Measurements from ENCODE around the gene KHSRP.

Gene KHSRP

DNA sequence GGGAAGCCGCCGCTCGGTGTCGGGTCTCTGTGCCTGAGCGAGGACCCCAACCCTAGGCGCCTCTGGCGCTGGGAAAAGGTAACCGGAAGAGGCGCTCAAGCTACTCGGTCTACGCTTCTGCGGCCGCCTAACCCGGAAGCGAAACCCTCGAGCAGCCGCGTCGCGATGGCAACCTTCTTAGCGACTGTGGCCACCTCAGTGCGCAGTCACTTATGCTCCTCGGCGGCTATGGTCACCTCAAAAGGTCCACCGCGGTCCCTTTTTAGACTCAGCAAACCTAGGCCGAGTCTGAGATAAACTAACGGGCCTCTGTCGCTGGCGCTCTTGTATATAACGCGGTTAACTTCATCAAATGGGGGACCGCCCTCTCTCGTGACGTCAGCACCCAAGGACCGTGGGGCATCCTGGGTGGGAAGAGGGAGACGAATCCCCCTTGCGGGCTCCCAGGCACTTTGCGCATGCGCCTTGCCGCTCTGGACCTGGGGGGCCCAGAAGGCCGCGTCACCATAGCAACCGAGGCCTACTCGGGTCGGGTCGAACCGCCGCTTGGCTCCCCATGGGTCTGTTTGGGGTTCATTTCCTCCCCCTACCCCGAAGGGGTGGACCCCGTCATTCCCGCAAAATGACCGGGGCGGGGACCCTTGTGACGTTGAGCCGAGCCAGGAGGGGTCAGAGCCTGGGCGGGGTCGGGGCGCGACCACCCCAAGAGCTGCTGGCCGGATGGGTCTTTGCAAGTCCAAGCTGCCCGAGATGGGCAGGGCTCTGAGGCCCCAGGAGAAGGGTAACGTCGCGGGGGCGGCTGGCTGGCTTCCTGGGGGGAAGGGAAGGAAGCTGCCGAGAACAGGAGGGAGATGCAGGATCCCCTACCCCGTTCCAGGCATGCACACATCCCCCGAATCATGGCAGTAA, 31.3 kb downstream of the KHSRP start, which contains the start of gene GTF2F1:
Gene GTF2F1, minus strand, starts transcription at position 91 of the 909 bp plus-strand sequence. CDS start 169 bp downstream, outside the sequence.
- H3K4me3 Mint-ChIP-seq: peak within 1 kb of the TSS; percentile 93 to 94
- DNase-seq (peak; percentile 96 to 97), ATAC-seq (peak; percentile 93)
- H3K4me1 Mint-ChIP-seq: peaks cover 34% of the 10 kb centered on the region
- H3K27ac Mint-ChIP-seq: peak within 1 kb of the TSS; percentile 95 to 97
- H3K27me3 Mint-ChIP-seq: no peaks in the 10 kb centered on the region
- no peaks in the 10 kb centered on the region for H3K9me3 Mint-ChIP-seq

DNA sequence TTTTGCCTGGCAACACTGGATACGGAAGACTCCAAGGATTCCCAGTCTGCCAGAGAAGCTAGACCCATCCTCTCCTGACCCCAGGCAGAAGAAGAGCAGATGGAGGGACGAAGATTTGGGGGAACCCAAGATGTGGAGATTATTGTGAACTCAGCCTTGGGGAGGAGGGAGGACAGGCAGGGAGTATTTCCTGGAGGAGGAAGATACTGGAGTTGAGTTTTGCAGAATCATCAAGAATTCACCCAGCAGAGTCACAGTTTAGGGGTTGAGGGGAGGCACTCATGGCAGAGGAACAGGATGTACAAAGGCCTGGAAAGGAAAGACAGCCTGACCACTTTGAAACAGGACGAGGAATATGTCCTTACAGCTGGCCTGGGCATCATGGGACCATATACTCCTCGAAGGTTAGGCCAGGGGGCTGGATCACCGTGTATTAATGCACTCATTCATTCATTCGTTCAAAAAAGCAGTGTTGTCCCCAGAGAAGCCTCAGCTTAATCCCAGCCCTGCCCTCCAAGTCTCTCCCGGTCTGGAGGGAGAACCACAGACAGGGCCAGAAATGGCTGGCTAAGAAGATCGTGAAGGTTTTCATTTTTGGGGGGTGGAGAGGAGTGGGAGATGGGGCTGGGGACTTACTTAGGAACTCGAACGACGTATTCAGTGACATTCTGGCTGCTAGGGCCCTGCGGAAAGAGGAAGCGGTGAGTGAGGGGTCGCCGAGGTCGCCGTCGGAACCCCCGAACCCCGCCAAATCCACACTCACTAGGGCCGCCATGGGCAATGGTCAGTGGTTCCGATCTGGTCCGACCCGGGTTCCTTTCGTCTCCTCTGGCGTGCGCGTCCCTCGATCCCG, 32.2 kb downstream of the KHSRP start:
- Mint-ChIP-seq H3K27ac (peak overlapping the region; percentile 95 to 97), H3K4me3 (peak overlapping the region; percentile 93 to 94), H3K9me3 (no peaks in the 10 kb centered on the region), H3K4me1 (peaks cover 34% of the 10 kb centered on the region), H3K27me3 (no peaks in the 10 kb centered on the region)
- DNase-seq (no peak), ATAC-seq (peak; percentile 14)

DNA sequence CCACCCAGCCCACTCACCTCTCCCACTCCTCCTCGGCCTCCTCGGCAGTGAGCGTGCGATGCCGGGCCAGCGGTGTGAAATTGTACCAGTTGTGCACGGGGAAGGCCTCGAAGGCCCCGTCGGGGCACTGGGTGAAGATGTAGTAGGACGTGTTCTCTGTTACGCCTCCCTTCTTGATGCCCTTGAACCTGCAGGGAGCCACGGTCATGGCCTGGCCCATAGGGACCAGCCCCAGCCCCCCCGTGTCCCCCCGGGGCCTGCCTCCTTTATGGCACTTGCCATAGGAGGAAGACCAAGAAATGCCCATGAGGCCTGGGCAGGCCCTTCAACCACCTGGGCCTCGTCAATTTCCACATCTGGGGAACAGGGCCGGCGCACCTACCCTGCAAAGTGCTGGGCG, 37.2 kb downstream of the KHSRP start:
- DNase-seq (no peak), ATAC-seq (no peak)
- Mint-ChIP-seq H3K4me1 (peaks cover 23% of the 10 kb centered on the region), H3K9me3 (no peaks in the 10 kb centered on the region), H3K4me3 (no peak overlapping the region), H3K27ac (no peak overlapping the region), H3K27me3 (no peaks in the 10 kb centered on the region)

DNA sequence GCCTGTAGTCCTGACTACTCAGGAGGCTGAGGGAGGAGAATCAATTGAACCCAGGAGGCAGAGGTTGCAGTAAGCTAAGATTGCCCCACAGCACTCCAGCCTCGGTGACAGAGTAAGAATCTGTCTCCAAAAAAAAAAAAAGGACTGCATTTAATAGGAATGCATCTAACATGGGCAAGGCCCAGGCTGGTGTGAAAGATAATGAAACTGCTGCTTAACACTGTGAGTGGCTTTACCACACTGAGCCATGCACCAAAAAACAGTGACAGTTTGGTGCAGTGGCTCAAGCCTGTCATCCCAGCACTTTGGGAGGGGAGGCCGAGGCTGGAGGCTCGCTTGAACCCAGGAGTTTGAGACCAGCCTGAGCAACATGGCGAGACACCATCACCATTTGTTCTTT, 40.2 kb downstream of the KHSRP start:
- no peaks in the 10 kb centered on the region for H3K27me3 Mint-ChIP-seq
- H3K4me1 Mint-ChIP-seq: peaks cover 6% of the 10 kb centered on the region
- ATAC-seq (no peak), DNase-seq (no peak)
- H3K27ac Mint-ChIP-seq: no peak overlapping the region
- no peak overlapping the region for H3K4me3 Mint-ChIP-seq
- no peaks in the 10 kb centered on the region for H3K9me3 Mint-ChIP-seq

DNA sequence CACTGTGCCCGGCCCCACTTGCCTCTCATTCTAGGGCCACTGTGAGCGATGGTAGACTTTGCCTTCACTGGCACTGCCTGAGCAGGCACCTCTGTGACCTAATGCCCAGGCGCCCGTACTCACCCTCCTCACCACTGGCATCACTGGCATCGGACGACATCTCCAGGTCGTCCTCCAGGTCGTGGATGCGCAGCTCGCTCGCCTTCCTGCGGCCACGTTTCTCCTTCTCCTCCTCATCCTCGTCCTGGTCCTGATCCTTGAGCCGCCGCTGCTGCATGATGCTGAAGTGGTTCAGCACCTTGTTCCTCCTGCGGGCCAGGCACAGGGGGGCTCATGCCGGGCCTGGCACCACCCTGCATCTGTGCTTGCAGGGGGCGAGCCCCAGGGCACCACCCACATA, 41.4 kb downstream of the KHSRP start:
- Mint-ChIP-seq H3K27ac (peak overlapping the region; percentile 50 to 91), H3K4me3 (no peak overlapping the region), H3K4me1 (peaks cover 6% of the 10 kb centered on the region), H3K9me3 (no peaks in the 10 kb centered on the region), H3K27me3 (no peaks in the 10 kb centered on the region)
- ATAC-seq: no peak
- DNase-seq: no peak

DNA sequence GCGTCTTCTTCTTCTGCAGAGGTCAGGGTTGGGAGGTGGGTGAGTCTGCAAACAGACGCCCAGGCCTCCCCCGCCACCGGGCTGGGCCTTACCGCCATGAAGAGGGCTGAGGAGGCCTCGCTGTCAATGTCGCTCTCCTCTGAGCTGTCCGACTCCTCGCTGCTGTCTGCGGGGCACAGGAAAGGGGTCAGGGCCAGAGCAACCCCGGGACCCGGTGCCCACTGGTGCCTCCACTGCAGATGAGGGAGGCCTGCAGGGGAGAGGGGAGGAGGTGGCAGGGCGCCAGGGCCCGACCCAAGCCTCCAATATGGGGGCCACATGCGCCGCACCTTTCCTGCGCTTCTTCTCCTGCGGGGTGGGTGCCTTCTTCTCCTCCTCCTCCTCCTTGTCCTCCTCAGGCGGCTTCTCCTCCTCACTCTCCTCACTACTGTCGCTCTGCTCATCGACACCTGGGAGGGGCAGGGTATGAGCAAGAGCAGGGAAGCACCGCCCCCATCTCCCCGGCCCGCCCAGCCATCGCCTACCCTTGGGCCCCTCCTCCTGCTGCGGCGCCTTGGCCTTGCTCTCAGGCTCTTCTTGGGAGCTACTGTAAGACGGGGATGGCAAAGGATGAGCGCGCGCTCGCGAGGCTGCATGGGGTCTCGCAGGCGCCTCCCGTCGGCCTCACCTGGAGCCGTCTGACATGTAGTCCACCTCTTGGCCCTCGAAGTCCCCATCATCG, 43.4 kb downstream of the KHSRP start:
- DNase-seq (no peak), ATAC-seq (peak; percentile 23)
- H3K27me3 Mint-ChIP-seq: no peaks in the 10 kb centered on the region
- no peak overlapping the region for H3K4me3 Mint-ChIP-seq
- H3K9me3 Mint-ChIP-seq: no peaks in the 10 kb centered on the region
- H3K4me1 Mint-ChIP-seq: no peaks in the 10 kb centered on the region
- H3K27ac Mint-ChIP-seq: peak overlapping the region in 1 of 2 donors; percentile 71

DNA sequence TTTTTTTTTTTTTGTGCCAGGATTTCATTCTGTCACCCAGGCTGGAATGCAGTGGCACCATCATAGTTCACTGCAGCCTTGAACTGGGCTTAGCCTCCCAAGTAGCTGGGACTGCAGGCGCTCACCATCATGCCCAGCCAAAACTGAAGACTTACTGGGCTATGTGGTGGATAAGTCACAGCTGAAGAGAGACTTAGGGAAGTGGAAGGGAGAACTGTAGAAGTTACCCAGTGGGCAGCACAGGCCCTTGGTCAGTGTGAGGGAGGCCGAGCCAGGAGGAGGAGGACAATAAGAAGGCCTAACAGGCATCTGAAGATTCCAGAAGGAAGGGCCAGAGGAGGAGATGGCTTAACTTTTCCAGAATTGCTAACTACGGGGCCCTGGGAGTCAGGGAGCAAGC, 44.9 kb downstream of the KHSRP start:
- DNase-seq: no peak
- Mint-ChIP-seq H3K4me1 (peaks cover 2% of the 10 kb centered on the region), H3K9me3 (no peaks in the 10 kb centered on the region), H3K27me3 (no peaks in the 10 kb centered on the region), H3K27ac (peak overlapping the region in 1 of 2 donors; percentile 38), H3K4me3 (no peak overlapping the region)
- ATAC-seq: no peak

DNA sequence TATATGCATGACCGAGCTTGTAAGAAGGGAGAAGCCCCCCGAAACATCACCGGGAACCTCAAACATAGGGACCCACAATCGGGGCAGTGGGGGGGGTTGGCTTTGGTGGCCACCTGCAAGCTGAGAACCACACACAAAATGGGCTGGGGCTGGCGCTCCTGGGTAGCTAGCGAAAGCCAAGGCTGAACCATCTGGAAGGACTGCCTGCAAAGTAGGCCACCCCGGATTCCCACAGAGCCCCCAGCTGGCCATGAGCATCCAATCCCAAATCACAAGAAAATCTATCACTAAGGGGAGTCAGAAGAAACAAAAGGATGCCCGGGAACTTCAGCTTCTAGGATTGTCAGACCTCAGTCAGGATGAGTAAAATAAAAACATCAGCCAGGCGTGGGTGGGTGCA, 46.1 kb downstream of the KHSRP start:
- H3K27ac Mint-ChIP-seq: no peak overlapping the region
- DNase-seq (no peak), ATAC-seq (no peak)
- H3K4me3 Mint-ChIP-seq: no peak overlapping the region
- no peaks in the 10 kb centered on the region for H3K9me3 Mint-ChIP-seq
- H3K27me3 Mint-ChIP-seq: no peaks in the 10 kb centered on the region
- peaks cover 14% of the 10 kb centered on the region for H3K4me1 Mint-ChIP-seq

DNA sequence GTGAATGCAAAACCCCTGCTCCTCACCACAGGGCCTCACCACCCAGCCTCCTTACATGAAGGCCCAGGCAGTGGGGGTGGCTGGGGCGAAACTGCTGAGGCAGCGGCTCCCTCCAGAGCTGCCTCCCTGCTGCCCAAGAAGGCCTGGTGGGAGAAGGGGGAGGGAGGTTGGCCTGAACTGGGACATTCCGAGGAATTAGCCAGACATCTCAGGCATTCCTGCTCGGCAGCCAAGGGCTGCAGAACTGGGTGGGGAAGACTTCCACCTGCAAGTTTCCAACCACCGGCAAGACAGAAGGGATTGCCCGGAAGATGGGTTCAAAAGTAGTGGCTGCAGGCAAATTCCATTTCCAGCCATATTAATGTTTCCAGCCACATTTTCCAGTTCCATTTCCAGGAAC, 46.6 kb downstream of the KHSRP start:
- Mint-ChIP-seq H3K4me3 (no peak overlapping the region), H3K4me1 (peaks cover 15% of the 10 kb centered on the region), H3K9me3 (no peaks in the 10 kb centered on the region), H3K27ac (no peak overlapping the region), H3K27me3 (no peaks in the 10 kb centered on the region)
- no peak for DNase-seq
- ATAC-seq: no peak

DNA sequence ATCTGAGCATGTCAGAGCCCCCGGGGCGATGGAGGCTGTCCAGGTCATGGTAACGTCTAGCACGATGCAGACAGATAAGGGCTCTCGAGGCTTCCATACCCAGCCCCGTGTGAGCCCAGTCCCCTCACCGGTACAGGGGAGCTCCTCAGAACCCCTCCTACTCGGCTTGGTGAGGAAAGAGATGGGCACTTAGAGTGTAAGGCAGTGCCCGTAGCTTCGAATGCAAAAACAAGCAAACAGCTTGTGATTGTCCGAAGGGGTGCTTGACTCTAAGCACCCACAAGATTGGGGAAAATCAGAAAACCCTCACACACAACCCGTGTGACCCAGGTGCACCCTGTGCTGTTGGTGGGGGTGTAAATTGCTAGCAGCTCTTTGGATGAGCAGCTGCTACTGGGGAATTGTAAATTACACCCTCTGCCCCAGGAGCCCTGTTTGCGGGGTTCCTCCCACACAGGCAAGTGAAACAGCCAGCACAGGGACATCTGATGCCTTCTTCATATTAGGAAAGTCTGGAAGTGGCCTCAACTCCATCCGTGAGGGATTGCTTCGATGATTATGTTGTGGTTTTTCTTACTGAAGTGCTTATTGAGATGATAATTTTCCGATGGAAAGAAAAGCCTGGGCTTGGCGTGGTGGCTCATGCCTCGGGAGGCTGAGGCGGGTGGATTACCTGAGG, 48.0 kb downstream of the KHSRP start:
- ATAC-seq (no peak), DNase-seq (no peak)
- Mint-ChIP-seq H3K4me1 (peaks cover 21% of the 10 kb centered on the region), H3K27me3 (no peaks in the 10 kb centered on the region), H3K4me3 (no peak overlapping the region), H3K27ac (no peak overlapping the region), H3K9me3 (no peaks in the 10 kb centered on the region)

DNA sequence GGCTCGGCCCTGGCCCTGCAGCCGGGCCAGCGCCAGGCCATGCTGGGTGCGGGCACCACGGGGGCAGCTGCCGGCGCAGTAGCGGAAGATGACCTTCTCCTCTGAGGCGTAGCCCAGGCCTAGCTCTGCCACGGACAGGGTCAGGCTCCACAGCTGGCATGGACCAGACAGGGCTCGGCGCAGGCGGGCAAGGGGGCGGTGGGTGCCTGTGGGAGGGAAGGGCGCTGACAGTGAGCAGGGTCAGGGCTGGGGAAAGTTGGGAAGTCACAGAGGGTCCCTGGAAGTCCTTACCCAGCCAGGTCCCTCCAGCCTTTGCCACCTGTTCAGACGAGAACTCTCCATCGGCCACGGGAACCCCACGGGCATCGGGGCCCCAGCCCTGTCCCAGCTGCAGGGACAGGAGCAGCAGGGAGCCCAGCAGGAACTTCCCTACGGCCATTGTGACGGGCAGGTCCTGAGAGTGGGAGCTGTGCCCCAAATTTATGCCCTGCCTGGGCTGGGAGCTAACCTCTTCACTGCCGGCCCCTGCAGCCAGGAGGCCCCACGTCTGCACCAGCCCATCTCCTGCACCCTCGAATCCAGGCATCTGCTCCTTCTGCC, 49.1 kb downstream of the KHSRP start, which contains the start of gene PSPN:
Gene PSPN, minus strand, starts transcription at position 523 of the 600 bp plus-strand sequence. Its CDS starts 84 bp downstream, at position 439.
- ATAC-seq (no peak), DNase-seq (no peak)
- Mint-ChIP-seq H3K27me3 (no peaks in the 10 kb centered on the region), H3K4me3 (peak within 1 kb of the TSS in 1 of 2 donors; percentile 35), H3K4me1 (peaks cover 21% of the 10 kb centered on the region), H3K9me3 (no peaks in the 10 kb centered on the region), H3K27ac (no peak within 1 kb of the TSS)

DNA sequence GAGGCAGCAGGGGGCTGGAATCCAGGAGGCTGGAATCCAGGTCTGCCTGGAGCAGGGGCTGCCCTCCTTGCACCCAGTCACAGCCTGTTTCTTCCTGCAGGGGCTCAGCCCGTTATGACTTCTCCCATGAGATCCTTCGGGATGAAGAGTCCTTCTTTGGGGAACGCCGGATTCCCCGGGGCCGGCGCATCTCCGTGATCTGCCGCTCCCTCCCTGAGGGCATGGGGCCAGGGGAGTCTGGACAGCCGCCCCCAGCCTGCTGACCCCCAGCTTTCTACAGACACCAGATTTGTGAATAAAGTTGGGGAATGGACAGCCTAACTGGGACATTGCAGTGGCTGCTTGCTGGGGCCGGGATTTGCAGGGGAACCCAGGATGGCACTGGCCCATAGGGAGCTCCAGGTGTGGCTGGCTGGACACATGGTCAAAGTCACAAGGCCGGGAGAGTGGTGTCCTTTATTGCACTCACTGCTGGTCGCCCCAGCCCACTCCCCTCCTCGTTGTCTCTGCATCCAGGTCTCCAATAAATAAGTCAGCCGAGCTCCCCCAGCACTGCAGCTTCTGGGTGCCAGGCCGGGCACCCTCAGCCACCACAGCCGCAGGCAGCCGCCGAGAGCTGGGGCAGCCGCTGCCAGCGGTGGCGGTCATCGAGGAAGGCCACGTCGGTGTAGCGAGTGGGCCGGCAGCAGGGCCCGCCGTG, 49.8 kb downstream of the KHSRP start:
- Mint-ChIP-seq H3K9me3 (no peaks in the 10 kb centered on the region), H3K4me3 (peak overlapping the region in 1 of 2 donors; percentile 35), H3K4me1 (peaks cover 21% of the 10 kb centered on the region), H3K27me3 (no peaks in the 10 kb centered on the region), H3K27ac (no peak overlapping the region)
- ATAC-seq (no peak), DNase-seq (no peak)

DNA sequence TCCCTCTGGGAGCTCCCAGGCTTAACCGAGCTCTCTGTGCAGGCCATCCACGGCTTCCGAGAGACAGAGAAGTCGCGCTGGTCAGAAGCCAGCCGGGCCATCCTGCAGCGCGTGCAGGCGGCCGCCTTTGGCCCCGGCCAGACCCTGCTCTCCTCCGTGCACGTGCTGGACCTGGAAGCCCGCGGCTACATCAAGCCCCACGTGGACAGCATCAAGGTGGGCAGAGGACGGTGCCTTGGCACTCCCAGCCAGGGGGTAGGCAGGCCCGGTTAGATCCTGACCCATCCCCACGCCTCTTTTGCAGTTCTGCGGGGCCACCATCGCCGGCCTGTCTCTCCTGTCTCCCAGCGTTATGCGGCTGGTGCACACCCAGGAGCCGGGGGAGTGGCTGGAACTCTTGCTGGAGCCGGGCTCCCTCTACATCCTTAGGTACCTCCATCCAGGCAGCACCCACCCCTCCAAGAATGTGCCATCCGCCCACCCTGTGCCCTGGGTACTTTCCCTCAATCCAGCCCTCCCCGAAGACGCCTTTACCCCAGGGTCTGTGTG, 50.4 kb downstream of the KHSRP start:
- DNase-seq: no peak
- no peaks in the 10 kb centered on the region for H3K27me3 Mint-ChIP-seq
- peaks cover 21% of the 10 kb centered on the region for H3K4me1 Mint-ChIP-seq
- peak overlapping the region in 1 of 2 donors; percentile 95 for H3K4me3 Mint-ChIP-seq
- no peak overlapping the region for H3K27ac Mint-ChIP-seq
- no peaks in the 10 kb centered on the region for H3K9me3 Mint-ChIP-seq
- no peak for ATAC-seq

DNA sequence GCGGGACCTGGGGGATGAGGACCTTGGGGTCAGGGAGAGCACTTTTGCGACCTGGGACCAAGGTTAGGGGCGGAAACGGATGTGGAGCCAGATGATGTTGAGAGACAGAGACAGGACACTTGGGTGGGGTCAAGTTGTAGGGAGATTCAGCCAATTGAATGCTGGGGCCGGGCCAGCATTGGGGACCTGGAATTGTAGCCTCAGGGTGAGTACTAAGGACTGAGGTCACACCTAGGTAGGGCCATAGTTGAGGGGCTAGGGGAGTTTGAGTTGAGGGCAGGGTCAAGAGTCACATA, 50.9 kb downstream of the KHSRP start:
- peak overlapping the region; percentile 91 to 95 for H3K4me3 Mint-ChIP-seq
- ATAC-seq (no peak), DNase-seq (no peak)
- H3K27ac Mint-ChIP-seq: peak overlapping the region; percentile 59 to 83
- no peaks in the 10 kb centered on the region for H3K27me3 Mint-ChIP-seq
- no peaks in the 10 kb centered on the region for H3K9me3 Mint-ChIP-seq
- peaks cover 21% of the 10 kb centered on the region for H3K4me1 Mint-ChIP-seq
